Body of pancreas (tissue), 4 donors: Measurements from ENCODE around the gene BCL7A.

Source experiments
- CTCF ChIP-seq, 7 experiments: fragments of 450-650 bp in 4 of 7; fragments of 200-600 bp in 3 of 7; sonication (generic) in 3 of 7; IDR thresholded peaks; one replicate each; pipeline ENCODE4 v1.5.1; 2016 to 2019; ENCODE audit warnings: antibody characterized with exemption in 7 of 7
- POLR2A ChIP-seq, 3 donors: fragments of 450-650 bp; IDR thresholded peaks; one replicate each; pipeline ENCODE4 v1.6.1; 2016; ENCODE audit warnings: antibody characterized with exemption in 3 of 3, mild to moderate bottlenecking in 2 of 3

GRCh38 chr12:122018457-122018856 lies 3.2 kb upstream of the BCL7A start:
- TF ChIP-seq POLR2A (IDR thresholded peaks at IDR 0.05) (no peak), CTCF (IDR thresholded peaks at IDR 0.05) (no peak)
